ENCODE data around the gene DTNBP1.
"Not testable (repeated sequence)": the region's sequence is repeated elsewhere in the genome, so short reads cannot be mapped to it uniquely, and the experiment has no call there.

DTNBP1 gene

GRCh38 chr6:15555101-15556038 is 107.5 kb downstream of the DTNBP1 start:
- no peak for DNase-seq

GRCh38 chr6:15554728-15555100 is 108.1 kb downstream of the DTNBP1 start:
- DNase-seq, result no peak

GRCh38 chr6:15553736-15554294 is 109.0 kb downstream of the DTNBP1 start:
- DNase-seq, result no peak

GRCh38 chr6:15553031-15553430 is 109.8 kb downstream of the DTNBP1 start:
- DNase-seq, result no peak

- DNase-seq, result no peak
These were observed 111.0 kb downstream of the DTNBP1 start for GRCh38 chr6:15551798-15552197.

GRCh38 chr6:15551262-15551661 is 111.6 kb downstream of the DTNBP1 start:
- no peak for DNase-seq

GRCh38 chr6:15550546-15551123 is 112.2 kb downstream of the DTNBP1 start:
- no peak for DNase-seq

- DNase-seq, result no peak
These were observed 113.5 kb downstream of the DTNBP1 start for GRCh38 chr6:15549371-15549770.

- no peak for DNase-seq
These were observed 115.4 kb downstream of the DTNBP1 start for GRCh38 chr6:15547400-15547799.

GRCh38 chr6:15546591-15546990 is 116.2 kb downstream of the DTNBP1 start:
- DNase-seq, result no peak

- no peak for DNase-seq
These were observed 118.4 kb downstream of the DTNBP1 start for GRCh38 chr6:15544321-15544900.

GRCh38 chr6:15543332-15543917 is 119.4 kb downstream of the DTNBP1 start:
- DNase-seq, result not testable (repeated sequence)

- DNase-seq, result no peak
These were observed 123.0 kb downstream of the DTNBP1 start for GRCh38 chr6:15539722-15540270.

- DNase-seq, result no peak
These were observed 123.9 kb downstream of the DTNBP1 start for GRCh38 chr6:15538766-15539495.

- DNase-seq, result no peak
These were observed 124.7 kb downstream of the DTNBP1 start for GRCh38 chr6:15538106-15538505.

GRCh38 chr6:15536198-15536955 is 126.5 kb downstream of the DTNBP1 start:
- DNase-seq, result no peak

- no peak for DNase-seq
These were observed 127.2 kb downstream of the DTNBP1 start for GRCh38 chr6:15535495-15536197.

- DNase-seq, result no peak
These were observed 127.9 kb downstream of the DTNBP1 start for GRCh38 chr6:15534974-15535373.

- no peak for DNase-seq
These were observed 129.3 kb downstream of the DTNBP1 start for GRCh38 chr6:15533379-15534026.

GRCh38 chr6:15531973-15532372 is 130.9 kb downstream of the DTNBP1 start:
- DNase-seq, result no peak

Measured in activated naive CD4-positive, alpha-beta T cell (primary cell).